D721Med (cell line): ENCODE measurements around the gene CHST8.

ENCODE experiments used
- DNase-seq: peaks from one replicate; pipeline ENCODE4 v3.0.0; 2011; ENCODE audit warnings: low spot score; ENCODE audit not compliant: insufficient read length
- FAIRE-seq: peaks from 2 replicates; lab custom pipeline; 2011; peaks lifted over from hg19 to GRCh38; lab: Jason Lieb, UNC
- CTCF ChIP-seq: IDR thresholded peaks from 2 replicates; pipeline ENCODE4 v1.5.1; 2012; ENCODE audit warnings: mild to moderate bottlenecking, control low read depth; ENCODE audit not compliant: insufficient read depth; ENCODE audit errors: missing control alignments

Gene CHST8

DNA sequence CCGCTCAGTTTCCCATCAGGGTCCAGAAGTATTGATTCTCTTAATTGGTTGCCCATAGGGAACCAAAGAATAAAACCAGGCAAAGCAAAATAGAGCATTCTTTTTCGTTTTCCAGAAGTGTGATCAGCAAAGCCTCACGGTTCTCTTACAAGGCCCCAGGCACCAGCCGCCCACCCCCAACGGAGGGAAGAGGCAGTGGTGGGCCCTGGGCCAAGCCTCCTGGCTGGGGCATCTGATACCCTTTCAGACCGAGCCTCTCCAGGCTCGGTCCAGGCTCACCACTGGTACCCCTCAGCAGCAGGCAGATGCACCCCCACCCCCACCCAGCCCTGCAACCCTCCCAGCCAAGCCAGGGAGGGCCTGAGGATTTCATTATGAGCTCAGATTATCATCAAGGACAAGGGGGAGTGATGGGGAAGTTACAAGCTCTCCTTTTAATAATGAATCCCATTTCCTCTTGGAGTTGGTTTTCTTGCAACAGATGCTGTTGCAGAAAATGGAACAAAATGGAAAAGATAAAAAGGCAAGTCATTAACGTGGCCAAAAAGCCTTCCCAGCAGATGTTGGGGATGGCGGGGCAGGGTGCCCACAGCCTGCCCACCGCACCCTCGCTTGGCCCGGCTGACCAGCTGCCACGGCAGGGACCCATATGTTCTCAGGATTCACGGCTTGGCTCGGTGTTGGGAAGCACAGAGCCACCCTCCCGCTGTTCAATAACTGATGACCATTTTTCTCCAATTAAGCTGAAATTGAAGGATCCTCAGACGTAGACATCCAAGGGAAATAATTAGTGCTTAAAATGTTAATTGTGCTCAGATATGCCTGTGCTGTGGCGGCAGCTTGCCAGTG is 129.1 kb downstream of the CHST8 start:
- TF ChIP-seq CTCF, result no peak
- DNase-seq (no peak), FAIRE-seq (no peak)

DNA sequence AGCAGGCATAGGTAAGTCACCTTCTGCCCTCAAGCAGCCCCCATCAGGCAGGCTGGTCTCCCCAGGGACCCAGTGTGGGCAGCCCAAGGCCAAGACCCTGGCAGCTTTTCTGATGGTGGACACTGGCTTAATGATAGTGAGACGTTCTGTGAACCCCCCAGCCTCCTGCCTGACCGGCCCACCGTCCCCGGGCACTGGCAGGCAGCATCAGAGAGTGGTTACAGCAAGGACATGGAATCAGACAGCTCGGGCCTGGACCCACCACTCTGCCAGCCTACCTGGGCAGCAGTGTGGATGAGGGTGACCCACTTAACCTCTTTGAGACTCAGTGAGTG is 129.7 kb downstream of the CHST8 start:
- TF ChIP-seq CTCF, result no peak
- no peak for FAIRE-seq
- no peak for DNase-seq

- FAIRE-seq (no peak), DNase-seq (peak; percentile 58)
- no peak for TF ChIP-seq CTCF
These were observed 130.5 kb downstream of the CHST8 start for GRCh38 chr19:33752018-33752800.

DNA sequence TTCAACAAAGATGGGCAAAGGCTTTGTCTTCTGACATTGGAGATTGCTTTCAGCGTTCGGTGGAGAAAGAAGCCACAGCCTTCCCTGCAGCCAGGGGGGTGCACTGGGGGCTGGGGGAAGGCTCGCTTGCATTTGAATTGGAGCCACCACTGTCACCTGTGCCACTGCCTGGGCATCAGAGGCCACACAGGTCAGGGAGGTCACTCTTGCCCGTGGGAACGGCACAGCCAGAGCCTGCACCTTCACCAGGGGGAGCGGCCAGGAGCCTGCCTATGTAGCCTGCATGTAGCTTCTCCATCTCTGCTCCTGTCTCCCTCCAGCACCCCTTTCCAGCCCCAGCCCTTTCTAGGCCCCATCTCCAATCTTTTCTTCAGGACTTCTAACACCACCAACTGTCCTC is 131.2 kb downstream of the CHST8 start:
- FAIRE-seq (no peak), DNase-seq (no peak)
- TF ChIP-seq CTCF, result no peak

- DNase-seq (no peak), FAIRE-seq (no peak)
- no peak for TF ChIP-seq CTCF
These were observed 132.6 kb downstream of the CHST8 start for GRCh38 chr19:33754361-33754760.

GRCh38 chr19:33755099-33756035 is 133.6 kb downstream of the CHST8 start:
- FAIRE-seq (no peak), DNase-seq (peak; percentile 61)
- no peak for TF ChIP-seq CTCF
